Large intestine (tissue), 3 donors: ENCODE data around the gene SPINDOC. TPM values are rescaled to one million over a fixed set of nuclear protein-coding genes. Genes with fewer than 3 reads are reported as not detected.
"Not testable (repeated sequence)": the region's sequence is repeated elsewhere in the genome, so short reads cannot be mapped to it uniquely, and the experiment has no call there.

ENCODE experiments used
- DNase-seq, 2 donors: peaks; one replicate each; pipeline versions ENCODE4 v3.0.0 to v3.0.0-alpha.2; 2013
- H3K27ac ChIP-seq: one replicate; pipeline ENCODE4 v1.5.1; 2013; ENCODE audit warnings: low read length
- H3K27me3 ChIP-seq: 2 replicates; pipeline ENCODE4 v1.6.1; 2013; ENCODE audit warnings: low read length; ENCODE audit not compliant: control insufficient read depth, insufficient read depth
- H3K36me3 ChIP-seq: 2 replicates; pipeline ENCODE4 v1.6.1; 2013; ENCODE audit warnings: low read length; ENCODE audit not compliant: control insufficient read depth, insufficient read depth
- H3K4me1 ChIP-seq: one replicate; pipeline ENCODE4 v1.6.1; 2013; ENCODE audit warnings: low read length; ENCODE audit not compliant: control insufficient read depth, insufficient read depth
- H3K4me3 ChIP-seq: one replicate; pipeline ENCODE4 v1.5.1; 2013; ENCODE audit warnings: low read length
- H3K9me3 ChIP-seq: one replicate; pipeline ENCODE4 v1.6.1; 2013; ENCODE audit warnings: mild to moderate bottlenecking, low read depth, low read length, moderate library complexity; ENCODE audit not compliant: control insufficient read depth
- WGBS: methylation state at CpG from one replicate; pipeline ENCODE4 v1.1.5; 2013; ENCODE audit warnings: low lambda C conversion rate; ENCODE audit not compliant: insufficient coverage; 5-methylcytosine and 5-hydroxymethylcytosine counted together
- polyA plus RNA-seq: library from polyadenylated mRNA; unstranded; fragments of 120-200 nt; gene quantifications from one replicate; pipeline ENCODE4 v1.2.1, GENCODE V29; 2013

Gene SPINDOC
- polyA plus RNA-seq, 1 donor, result 21.9 TPM

- Histone ChIP-seq H3K4me1 (peaks cover 32% of the 10 kb centered on the region), H3K4me3 (peak within 1 kb of the TSS; percentile 74), H3K9me3 (peaks cover 3% of the 10 kb centered on the region), H3K27me3 (no peaks in the 10 kb centered on the region), H3K27ac (peak within 1 kb of the TSS; percentile 70), H3K36me3 (peaks cover 15% of the 10 kb centered on the region)
- DNase-seq, result peak; percentile 58 to 84
- no CpG with 5 or more reads among the region's 113 CpGs for whole genome bisulfite sequencing
Measured at GRCh38 chr11:63768237-63769041, 44.8 kb upstream of the SPINDOC start, which contains the start of gene ZFTA. Gene ZFTA (minus strand): TSS chr11:63768775. CDS start chr11:63768622, 153 bp downstream.

- no peaks in the 10 kb centered on the region for H3K27me3 ChIP-seq
- WGBS, result no CpG with 5 or more reads among the region's 82 CpGs
- peak overlapping the region; percentile 58 for H3K4me3 ChIP-seq
- DNase-seq, result no peak
- H3K27ac ChIP-seq, result peak overlapping the region; percentile 41
- peaks cover 15% of the 10 kb centered on the region for H3K36me3 ChIP-seq
- peaks cover 28% of the 10 kb centered on the region for H3K4me1 ChIP-seq
- H3K9me3 ChIP-seq, result peaks cover 3% of the 10 kb centered on the region
Measured at GRCh38 chr11:63769042-63769713, 44.1 kb upstream of the SPINDOC start.

GRCh38 chr11:63769714-63770455, 43.4 kb upstream of the SPINDOC start:
- WGBS, result no CpG with 5 or more reads among the region's 35 CpGs
- DNase-seq, result peak in 1 of 2 donors; percentile 72
- no peaks in the 10 kb centered on the region for H3K27me3 ChIP-seq
- peak overlapping the region; percentile 58 for H3K4me3 ChIP-seq
- peaks cover 21% of the 10 kb centered on the region for H3K4me1 ChIP-seq
- peaks cover 9% of the 10 kb centered on the region for H3K36me3 ChIP-seq
- peak overlapping the region; percentile 41 for H3K27ac ChIP-seq
- H3K9me3 ChIP-seq, result peaks cover 3% of the 10 kb centered on the region

GRCh38 chr11:63770763-63771162, 42.5 kb upstream of the SPINDOC start:
- no peak overlapping the region for H3K27ac ChIP-seq

GRCh38 chr11:63771741-63772318, 41.4 kb upstream of the SPINDOC start:
- not testable (repeated sequence) for H3K36me3 ChIP-seq, H3K27me3 ChIP-seq, H3K4me3 ChIP-seq, H3K27ac ChIP-seq, H3K9me3 ChIP-seq, H3K4me1 ChIP-seq, DNase-seq
- WGBS, result no CpG with 5 or more reads among the region's 2 CpGs

More at GRCh38 chr11:63770763-63771162, 42.5 kb upstream of the SPINDOC start:
- DNase-seq, result no peak
- H3K4me1 ChIP-seq, result peaks cover 17% of the 10 kb centered on the region
- peaks cover 5% of the 10 kb centered on the region for H3K36me3 ChIP-seq
- no CpG with 5 or more reads among the region's 7 CpGs for whole genome bisulfite sequencing
- peaks cover under 1% of the 10 kb centered on the region for H3K9me3 ChIP-seq
- H3K4me3 ChIP-seq, result no peak overlapping the region
- no peaks in the 10 kb centered on the region for H3K27me3 ChIP-seq

GRCh38 chr11:63775191-63775590, 38.1 kb upstream of the SPINDOC start:
- no peak for DNase-seq
- Histone ChIP-seq H3K27ac (no peak overlapping the region), H3K4me1 (peaks cover 1% of the 10 kb centered on the region), H3K4me3 (no peak overlapping the region), H3K9me3 (no peaks in the 10 kb centered on the region), H3K36me3 (no peaks in the 10 kb centered on the region), H3K27me3 (no peaks in the 10 kb centered on the region)
- WGBS, result no CpG with 5 or more reads among the region's 3 CpGs

GRCh38 chr11:63779039-63779438, 34.2 kb upstream of the SPINDOC start:
- no peak for DNase-seq
- no peaks in the 10 kb centered on the region for H3K4me1 ChIP-seq
- no peaks in the 10 kb centered on the region for H3K27me3 ChIP-seq
- H3K27ac ChIP-seq, result no peak overlapping the region
- no peaks in the 10 kb centered on the region for H3K36me3 ChIP-seq
- WGBS, result 70% methylated on average over 2 of the region's 2 CpGs
- no peak overlapping the region for H3K4me3 ChIP-seq
- H3K9me3 ChIP-seq, result no peaks in the 10 kb centered on the region

GRCh38 chr11:63782749-63783148, 30.5 kb upstream of the SPINDOC start:
- Histone ChIP-seq H3K27ac (no peak overlapping the region), H3K9me3 (no peaks in the 10 kb centered on the region), H3K36me3 (no peaks in the 10 kb centered on the region), H3K4me3 (no peak overlapping the region), H3K27me3 (no peaks in the 10 kb centered on the region), H3K4me1 (no peaks in the 10 kb centered on the region)
- no peak for DNase-seq
- 80% methylated on average over 2 of the region's 6 CpGs for whole genome bisulfite sequencing

GRCh38 chr11:63783925-63784592, 29.2 kb upstream of the SPINDOC start:
- H3K27me3 ChIP-seq, result no peaks in the 10 kb centered on the region
- H3K27ac ChIP-seq, result no peak overlapping the region
- no peaks in the 10 kb centered on the region for H3K4me1 ChIP-seq
- no peak overlapping the region for H3K4me3 ChIP-seq
- no peaks in the 10 kb centered on the region for H3K36me3 ChIP-seq
- no peak for DNase-seq
- H3K9me3 ChIP-seq, result no peaks in the 10 kb centered on the region
- WGBS, result no CpG with 5 or more reads among the region's 7 CpGs
